K562 (cell line): Measurements from ENCODE around the gene RPL10A. TPM values are rescaled to one million over a fixed set of nuclear protein-coding genes. Genes with fewer than 3 reads are reported as not detected.
A peak's percentile ranks its signal among the peaks of the same experiment; 100 is the strongest.

ENCODE experiments used
- CREM ChIP-seq: IDR thresholded peaks from 2 replicates; pipeline ENCODE4 v1.6.1; 2014; ENCODE audit warnings: antibody characterized with exemption, low read depth
- HNRNPH1 ChIP-seq: fragments of 200-400 bp; formaldehyde crosslinking; optimal IDR thresholded peaks from 2 replicates; pipeline ENCODE3; 2017; ENCODE audit warnings: low read depth, mild to moderate bottlenecking, low read length, moderate library complexity
- ILK ChIP-seq: fragments of 450-650 bp; IDR thresholded peaks from 2 replicates; pipeline ENCODE4 v1.6.1; 2016; ENCODE audit warnings: missing genetic modification characterization, low read depth, mild to moderate bottlenecking, missing compliant biosample characterization, moderate library complexity, borderline replicate concordance
- KDM2B ChIP-seq: fragments of 250-450 bp; sonication (Bioruptor Pico); IDR thresholded peaks from 2 replicates; pipeline ENCODE4 v1.8.0; 2021; ENCODE audit warnings: mild to moderate bottlenecking, moderate library complexity
- MYBL2 ChIP-seq, 2 experiments: fragments of 450-650 bp in 1 of 2; sonication (generic) in 1 of 2; formaldehyde crosslinking in 1 of 2; IDR thresholded peaks; 2 replicates each; pipeline versions ENCODE4 v1.6.1 to v1.8.1; 2017 to 2022; ENCODE audit warnings: borderline replicate concordance in 1 of 2, inconsistent platforms in 1 of 2, low read depth in 1 of 2, mild to moderate bottlenecking in 1 of 2, missing genetic modification reagents in 1 of 2, moderate library complexity in 1 of 2
- PHB ChIP-seq: fragments of 250-450 bp; sonication (Bioruptor Pico); IDR thresholded peaks from 2 replicates; pipeline ENCODE4 v1.5.0; 2021
- SAFB2 ChIP-seq: fragments of 200-400 bp; formaldehyde crosslinking; IDR thresholded peaks from 2 replicates; pipeline ENCODE4 v1.6.1; 2018; ENCODE audit warnings: borderline replicate concordance, low read length, low read depth, moderate library complexity; ENCODE audit not compliant: severe bottlenecking
- ZNF124 ChIP-seq: sonication (generic); formaldehyde crosslinking; IDR thresholded peaks from 2 replicates; pipeline ENCODE4 v1.8.1; 2022; ENCODE audit warnings: missing genetic modification reagents
- ZNF740 ChIP-seq, 3 experiments: fragments of 200-800 bp in 1 of 3; sonication (Bioruptor generic) in 1 of 3; sonication (generic) in 1 of 3; formaldehyde crosslinking in 1 of 3; IDR thresholded peaks; 2 replicates each; pipeline versions ENCODE4 v1.6.1 to v1.8.0; 2016 to 2022; ENCODE audit warnings: mild to moderate bottlenecking in 2 of 3, missing compliant biosample characterization in 2 of 3, missing genetic modification characterization in 2 of 3, missing genetic modification reagents in 1 of 3
- polyA plus RNA-seq, 8 experiments: library from polyadenylated mRNA; depleted of rRNA in 4 of 8; stranded (reverse) in 5 of 8; unstranded in 3 of 8; fragments of >200 nt; fragmentation: Nextera tagmentation in 2 of 8; fragmentation: Illumina TruSeq in 1 of 8; extraction: Ambion mirVana in 2 of 8; extraction: Trizol in 1 of 8; gene quantifications; 2 replicates each; pipeline versions ENCODE4 v1.2.1 to v1.2.3, GENCODE V29; 2011 to 2014; ENCODE audit warnings: inconsistent platforms in 1 of 8, missing spikeins in 1 of 8
- total RNA-seq, 7 experiments: library from RNA; depleted of rRNA in 6 of 7; stranded (reverse); fragments of >200 nt in 6 of 7; fragmentation: Illumina TruSeq in 2 of 7; extraction: Trizol in 2 of 7; gene quantifications; 2 replicates each; pipeline versions ENCODE4 v1.2.1 to v1.2.3, GENCODE V29; 2011 to 2021; ENCODE audit warnings: low replicate concordance in 1 of 7

RPL10A gene
- total and polyA plus RNA-seq, 9 of the 15 experiments (the other 6 are each of a cell fraction or from before 2014, with no cell fraction given) = 1,589 to 3,237 (median 2,116) TPM

GRCh38 chr6:35468181-35468979 lies at the start of gene RPL10A (continued):
- TF ChIP-seq MYBL2 (IDR thresholded peaks at IDR 0.05; ENCODE audit: low read depth) (no peak), MYBL2 (CRISPR knock-in tag; IDR thresholded peaks at IDR 0.05; ENCODE audit: borderline replicate concordance) (no peak), ZNF124 (no peak), SAFB2 (no peak), ZNF740 (CRISPR knock-in tag; IDR thresholded peaks at IDR 0.05) (no peak; the same call in 1 of the 2 replicates), ZNF740 (tag; IDR thresholded peaks at IDR 0.05) (no peak), PHB (CRISPR knock-in tag) (peak; percentile 93; the same call in 1 of the 2 replicates), ILK (no peak), KDM2B (CRISPR knock-in tag) (peak; percentile 32; the same call in 1 of the 2 replicates), CREM (peak; percentile 70; the same call in 1 of the 2 replicates), HNRNPH1 (no peak)
- TF ChIP-seq, all 486 proteins: peak for 231
